HEK293 (cell line): ENCODE measurements around the gene FCN3.

Source experiments
- CTCF ChIA-PET: fragments of 350-600 bp; formaldehyde crosslinking; extraction: SDS; loops from one replicate; lab custom pipeline; 2021; ENCODE audit warnings: antibody characterized with exemption; lab: Yijun Ruan, JAX
- POLR2A ChIA-PET: fragments of 300-600 bp; formaldehyde crosslinking; extraction: SDS; loops from one replicate; lab custom pipeline; 2020; ENCODE audit warnings: antibody characterized with exemption, inconsistent platforms; lab: Yijun Ruan, JAX
- H3K27ac ChIP-seq: fragments of 200-500 bp; sonication (Bioruptor generic); 2 replicates; pipeline ENCODE4 v1.5.1; 2014; ENCODE audit warnings: low read depth, low read length, control low read depth, inconsistent platforms; ENCODE audit errors: extremely low read depth
- H3K36me3 ChIP-seq, 2 experiments: fragments of 200-500 bp in 1 of 2; sonication (Bioruptor generic) in 1 of 2; 1 replicate in 1 of 2; 2 replicates in 1 of 2; pipeline ENCODE4 v1.5.1; 2014 to 2017; ENCODE audit warnings: inconsistent platforms in 2 of 2, low read length in 2 of 2; ENCODE audit not compliant: control insufficient read depth in 2 of 2, insufficient read depth in 1 of 2
- H3K4me1 ChIP-seq: fragments of 200-500 bp; sonication (Bioruptor generic); 2 replicates; pipeline ENCODE4 v1.5.1; 2014; ENCODE audit warnings: mild to moderate bottlenecking, low read length, inconsistent platforms; ENCODE audit not compliant: control insufficient read depth, insufficient read depth
- H3K4me3 ChIP-seq: 2 replicates; pipeline ENCODE4 v1.5.1; 2011; ENCODE audit warnings: low read depth, mild to moderate bottlenecking, control low read depth, low read length, moderate library complexity
- H3K9me3 ChIP-seq: fragments of 200-500 bp; sonication (Bioruptor generic); 2 replicates; pipeline ENCODE4 v1.5.1; 2014; ENCODE audit warnings: low read depth, low read length, inconsistent platforms; ENCODE audit not compliant: control insufficient read depth, insufficient read depth
- KLF10 ChIP-seq: fragments of 450-650 bp; IDR thresholded peaks from 2 replicates; pipeline ENCODE4 v1.5.1; 2018; ENCODE audit warnings: missing biosample characterization, mild to moderate bottlenecking, missing genetic modification characterization
- SP7 ChIP-seq: fragments of 450-650 bp; formaldehyde crosslinking; IDR thresholded peaks from 2 replicates; pipeline ENCODE4 v1.5.1; 2016; ENCODE audit warnings: missing biosample characterization, missing genetic modification characterization
- ZBTB8A ChIP-seq: fragments of 450-650 bp; formaldehyde crosslinking; IDR thresholded peaks from 2 replicates; pipeline ENCODE4 v1.5.1; 2016; ENCODE audit warnings: missing biosample characterization, missing genetic modification characterization
- ZFP37 ChIP-seq: fragments of 450-650 bp; formaldehyde crosslinking; IDR thresholded peaks from 2 replicates; pipeline ENCODE4 v1.5.1; 2016; ENCODE audit warnings: missing biosample characterization, missing genetic modification characterization
- ZFP41 ChIP-seq: fragments of 450-650 bp; formaldehyde crosslinking; IDR thresholded peaks from 2 replicates; pipeline ENCODE4 v1.5.1; 2016; ENCODE audit warnings: missing biosample characterization, missing genetic modification characterization, borderline replicate concordance
- ZNF10 ChIP-seq: fragments of 450-650 bp; formaldehyde crosslinking; IDR thresholded peaks from 2 replicates; pipeline ENCODE4 v1.5.1; 2017; ENCODE audit warnings: missing biosample characterization, missing genetic modification characterization
- ZNF174 ChIP-seq: fragments of 450-650 bp; formaldehyde crosslinking; IDR thresholded peaks from 2 replicates; pipeline ENCODE4 v1.5.0; 2017; ENCODE audit warnings: missing biosample characterization, mild to moderate bottlenecking, missing genetic modification characterization
- ZNF416 ChIP-seq: fragments of 450-650 bp; formaldehyde crosslinking; IDR thresholded peaks from 2 replicates; pipeline ENCODE4 v1.5.1; 2016; ENCODE audit warnings: missing biosample characterization, missing genetic modification characterization
- ZNF600 ChIP-seq: fragments of 450-650 bp; formaldehyde crosslinking; IDR thresholded peaks from 2 replicates; pipeline ENCODE4 v1.5.1; 2016; ENCODE audit warnings: missing biosample characterization, missing genetic modification characterization
- ZNF654 ChIP-seq: fragments of 450-650 bp; formaldehyde crosslinking; IDR thresholded peaks from 2 replicates; pipeline ENCODE4 v1.5.1; 2016; ENCODE audit warnings: low read depth, missing biosample characterization, missing genetic modification characterization
- ZNF660 ChIP-seq: fragments of 450-650 bp; IDR thresholded peaks from 2 replicates; pipeline ENCODE4 v1.5.1; 2018; ENCODE audit warnings: missing biosample characterization, mild to moderate bottlenecking, missing genetic modification characterization
- ZNF76 ChIP-seq: fragments of 450-650 bp; formaldehyde crosslinking; IDR thresholded peaks from 2 replicates; pipeline ENCODE4; 2016; ENCODE audit warnings: low read depth, missing biosample characterization, missing genetic modification characterization, borderline replicate concordance
- ZSCAN16 ChIP-seq: fragments of 450-650 bp; formaldehyde crosslinking; IDR thresholded peaks from 2 replicates; pipeline ENCODE4 v1.5.1; 2016; ENCODE audit warnings: missing biosample characterization, missing genetic modification characterization
- TF ChIP-seq, protein P1 (sequence below): fragments of 450-650 bp; formaldehyde crosslinking; IDR thresholded peaks from 2 replicates; pipeline ENCODE4 v1.5.1; 2016; ENCODE audit warnings: missing biosample characterization, missing genetic modification characterization
- TF ChIP-seq, protein P2 (sequence below): fragments of 450-650 bp; formaldehyde crosslinking; IDR thresholded peaks from 2 replicates; pipeline ENCODE4 v1.5.1; 2016; ENCODE audit warnings: missing biosample characterization, missing genetic modification characterization, borderline replicate concordance
- TF ChIP-seq, protein P3 (sequence below): fragments of 450-650 bp; IDR thresholded peaks from 2 replicates; pipeline ENCODE4 v1.5.1; 2018; ENCODE audit warnings: missing biosample characterization, mild to moderate bottlenecking, missing genetic modification characterization
- TF ChIP-seq, protein P4 (sequence below): fragments of 450-650 bp; formaldehyde crosslinking; IDR thresholded peaks from 2 replicates; pipeline ENCODE4 v1.5.1; 2016; ENCODE audit warnings: missing biosample characterization, missing genetic modification characterization
- TF ChIP-seq, protein P5 (sequence below): fragments of 450-650 bp; formaldehyde crosslinking; IDR thresholded peaks from 2 replicates; pipeline ENCODE4 v1.5.1; 2016; ENCODE audit warnings: missing biosample characterization, missing genetic modification characterization
- TF ChIP-seq, protein P6 (sequence below): fragments of 450-650 bp; formaldehyde crosslinking; IDR thresholded peaks from 2 replicates; pipeline ENCODE4 v1.5.1; 2016; ENCODE audit warnings: missing biosample characterization, missing genetic modification characterization

Gene FCN3

DNA sequence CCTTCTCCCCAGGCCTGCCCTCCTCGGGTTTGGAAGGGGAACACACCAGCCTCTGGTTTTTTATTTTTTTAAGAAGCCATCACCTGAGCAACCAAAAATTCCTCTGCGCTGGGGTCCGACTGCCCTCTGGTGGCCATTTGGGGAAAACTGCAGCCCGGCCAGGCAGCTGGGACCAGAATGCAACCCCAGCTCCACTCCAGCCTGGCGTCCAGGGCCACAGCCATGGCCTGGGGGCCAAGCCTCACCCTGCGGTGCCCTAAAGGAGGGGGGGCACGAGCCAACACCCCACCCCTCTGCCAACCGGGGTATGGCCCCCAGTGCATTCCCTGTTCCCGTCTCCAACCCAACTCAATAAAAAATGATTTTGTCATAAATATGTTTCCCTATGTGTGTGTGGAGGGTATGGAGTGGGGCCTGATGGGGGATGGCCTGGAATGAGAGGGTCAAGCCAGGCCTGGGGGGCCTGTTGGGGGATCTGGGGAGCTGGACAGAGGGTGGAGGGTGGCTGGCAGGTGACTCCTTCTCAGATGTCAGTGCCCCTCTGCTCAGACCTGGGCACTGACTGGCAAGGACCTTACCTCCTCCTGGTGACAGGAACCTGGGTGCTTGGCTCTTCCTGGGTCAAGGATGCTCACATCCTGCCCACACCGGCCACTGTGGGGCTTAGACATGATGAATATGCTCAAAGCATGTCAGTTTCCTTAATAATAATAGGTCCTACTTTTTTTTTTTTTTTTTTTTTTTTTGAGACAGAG lies 21.0 kb upstream of the FCN3 start:
- Histone ChIP-seq H3K4me1 (no peaks in the 10 kb centered on the region), H3K27ac (no peak overlapping the region), H3K4me3 (no peak overlapping the region), H3K9me3 (no peaks in the 10 kb centered on the region), H3K36me3 (no peaks in the 10 kb centered on the region)
- POLR2A ChIA-PET: interaction anchor here (1.0 to 1.7 kb wide), 3 partner anchors 30 to 208 kb away, joined by 4 to 7 read pairs (median 5); partner anchors contain the start of gene AHDC1
- CTCF ChIA-PET: interaction anchor here (0.5 to 7.4 kb wide), 33 partner anchors 9 to 351 kb away, joined by 3 to 202 read pairs (median 4); partner anchors contain the start of genes AHDC1, MAP3K6 and SYTL1
- TF ChIP-seq SP7 (peak; percentile 42), ZNF654 (tag by site-specific recombination) (peak; percentile 80), ZNF174 (tag by site-specific recombination) (no peak), ZNF76 (tag by site-specific recombination) (0 out of 2 replicates have a peak, but pooled peaks have one; percentile 20), ZNF416 (no peak), KLF10 (tag by site-specific recombination) (peak; percentile 23; the same call in 1 of the 2 replicates), ZSCAN16 (no peak), ZNF10 (tag by site-specific recombination) (peak; percentile 77; the same call in 1 of the 2 replicates), ZNF660 (tag by site-specific recombination) (0 out of 2 replicates have a peak, but pooled peaks have one; percentile 78), ZNF600 (tag by site-specific recombination) (peak; percentile 86), ZFP37 (tag by site-specific recombination) (0 out of 2 replicates have a peak, but pooled peaks have one; percentile 51), ZFP41 (tag by site-specific recombination) (no peak), ZBTB8A (tag by site-specific recombination) (0 out of 2 replicates have a peak, but pooled peaks have one; percentile 26)
- TF ChIP-seq, protein P1, sequence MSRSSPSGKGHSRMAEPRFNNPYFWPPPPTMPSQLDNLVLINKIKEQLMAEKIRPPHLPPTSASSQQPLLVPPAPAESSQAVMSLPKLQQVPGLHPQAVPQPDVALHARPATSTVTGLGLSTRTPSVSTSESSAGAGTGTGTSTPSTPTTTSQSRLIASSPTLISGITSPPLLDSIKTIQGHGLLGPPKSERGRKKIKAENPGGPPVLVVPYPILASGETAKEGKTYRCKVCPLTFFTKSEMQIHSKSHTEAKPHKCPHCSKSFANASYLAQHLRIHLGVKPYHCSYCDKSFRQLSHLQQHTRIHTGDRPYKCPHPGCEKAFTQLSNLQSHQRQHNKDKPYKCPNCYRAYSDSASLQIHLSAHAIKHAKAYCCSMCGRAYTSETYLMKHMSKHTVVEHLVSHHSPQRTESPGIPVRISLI (tag by site-specific recombination): peak; percentile 52; the same call in 1 of the 2 replicates
- TF ChIP-seq, protein P2, sequence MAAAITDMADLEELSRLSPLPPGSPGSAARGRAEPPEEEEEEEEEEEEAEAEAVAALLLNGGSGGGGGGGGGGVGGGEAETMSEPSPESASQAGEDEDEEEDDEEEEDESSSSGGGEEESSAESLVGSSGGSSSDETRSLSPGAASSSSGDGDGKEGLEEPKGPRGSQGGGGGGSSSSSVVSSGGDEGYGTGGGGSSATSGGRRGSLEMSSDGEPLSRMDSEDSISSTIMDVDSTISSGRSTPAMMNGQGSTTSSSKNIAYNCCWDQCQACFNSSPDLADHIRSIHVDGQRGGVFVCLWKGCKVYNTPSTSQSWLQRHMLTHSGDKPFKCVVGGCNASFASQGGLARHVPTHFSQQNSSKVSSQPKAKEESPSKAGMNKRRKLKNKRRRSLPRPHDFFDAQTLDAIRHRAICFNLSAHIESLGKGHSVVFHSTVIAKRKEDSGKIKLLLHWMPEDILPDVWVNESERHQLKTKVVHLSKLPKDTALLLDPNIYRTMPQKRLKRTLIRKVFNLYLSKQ (tag by site-specific recombination): no peak
- TF ChIP-seq, protein P3, sequence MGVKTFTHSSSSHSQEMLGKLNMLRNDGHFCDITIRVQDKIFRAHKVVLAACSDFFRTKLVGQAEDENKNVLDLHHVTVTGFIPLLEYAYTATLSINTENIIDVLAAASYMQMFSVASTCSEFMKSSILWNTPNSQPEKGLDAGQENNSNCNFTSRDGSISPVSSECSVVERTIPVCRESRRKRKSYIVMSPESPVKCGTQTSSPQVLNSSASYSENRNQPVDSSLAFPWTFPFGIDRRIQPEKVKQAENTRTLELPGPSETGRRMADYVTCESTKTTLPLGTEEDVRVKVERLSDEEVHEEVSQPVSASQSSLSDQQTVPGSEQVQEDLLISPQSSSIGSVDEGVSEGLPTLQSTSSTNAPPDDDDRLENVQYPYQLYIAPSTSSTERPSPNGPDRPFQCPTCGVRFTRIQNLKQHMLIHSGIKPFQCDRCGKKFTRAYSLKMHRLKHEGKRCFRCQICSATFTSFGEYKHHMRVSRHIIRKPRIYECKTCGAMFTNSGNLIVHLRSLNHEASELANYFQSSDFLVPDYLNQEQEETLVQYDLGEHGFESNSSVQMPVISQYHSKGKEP: 0 out of 2 replicates have a peak, but pooled peaks have one; percentile 16
- TF ChIP-seq, protein P4, sequence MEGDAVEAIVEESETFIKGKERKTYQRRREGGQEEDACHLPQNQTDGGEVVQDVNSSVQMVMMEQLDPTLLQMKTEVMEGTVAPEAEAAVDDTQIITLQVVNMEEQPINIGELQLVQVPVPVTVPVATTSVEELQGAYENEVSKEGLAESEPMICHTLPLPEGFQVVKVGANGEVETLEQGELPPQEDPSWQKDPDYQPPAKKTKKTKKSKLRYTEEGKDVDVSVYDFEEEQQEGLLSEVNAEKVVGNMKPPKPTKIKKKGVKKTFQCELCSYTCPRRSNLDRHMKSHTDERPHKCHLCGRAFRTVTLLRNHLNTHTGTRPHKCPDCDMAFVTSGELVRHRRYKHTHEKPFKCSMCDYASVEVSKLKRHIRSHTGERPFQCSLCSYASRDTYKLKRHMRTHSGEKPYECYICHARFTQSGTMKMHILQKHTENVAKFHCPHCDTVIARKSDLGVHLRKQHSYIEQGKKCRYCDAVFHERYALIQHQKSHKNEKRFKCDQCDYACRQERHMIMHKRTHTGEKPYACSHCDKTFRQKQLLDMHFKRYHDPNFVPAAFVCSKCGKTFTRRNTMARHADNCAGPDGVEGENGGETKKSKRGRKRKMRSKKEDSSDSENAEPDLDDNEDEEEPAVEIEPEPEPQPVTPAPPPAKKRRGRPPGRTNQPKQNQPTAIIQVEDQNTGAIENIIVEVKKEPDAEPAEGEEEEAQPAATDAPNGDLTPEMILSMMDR (tag by site-specific recombination): peak; percentile 91
- TF ChIP-seq, protein P5, sequence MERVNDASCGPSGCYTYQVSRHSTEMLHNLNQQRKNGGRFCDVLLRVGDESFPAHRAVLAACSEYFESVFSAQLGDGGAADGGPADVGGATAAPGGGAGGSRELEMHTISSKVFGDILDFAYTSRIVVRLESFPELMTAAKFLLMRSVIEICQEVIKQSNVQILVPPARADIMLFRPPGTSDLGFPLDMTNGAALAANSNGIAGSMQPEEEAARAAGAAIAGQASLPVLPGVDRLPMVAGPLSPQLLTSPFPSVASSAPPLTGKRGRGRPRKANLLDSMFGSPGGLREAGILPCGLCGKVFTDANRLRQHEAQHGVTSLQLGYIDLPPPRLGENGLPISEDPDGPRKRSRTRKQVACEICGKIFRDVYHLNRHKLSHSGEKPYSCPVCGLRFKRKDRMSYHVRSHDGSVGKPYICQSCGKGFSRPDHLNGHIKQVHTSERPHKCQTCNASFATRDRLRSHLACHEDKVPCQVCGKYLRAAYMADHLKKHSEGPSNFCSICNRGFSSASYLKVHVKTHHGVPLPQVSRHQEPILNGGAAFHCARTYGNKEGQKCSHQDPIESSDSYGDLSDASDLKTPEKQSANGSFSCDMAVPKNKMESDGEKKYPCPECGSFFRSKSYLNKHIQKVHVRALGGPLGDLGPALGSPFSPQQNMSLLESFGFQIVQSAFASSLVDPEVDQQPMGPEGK (tag by site-specific recombination): peak; percentile 37; the same call in 1 of the 2 replicates
- TF ChIP-seq, protein P6, sequence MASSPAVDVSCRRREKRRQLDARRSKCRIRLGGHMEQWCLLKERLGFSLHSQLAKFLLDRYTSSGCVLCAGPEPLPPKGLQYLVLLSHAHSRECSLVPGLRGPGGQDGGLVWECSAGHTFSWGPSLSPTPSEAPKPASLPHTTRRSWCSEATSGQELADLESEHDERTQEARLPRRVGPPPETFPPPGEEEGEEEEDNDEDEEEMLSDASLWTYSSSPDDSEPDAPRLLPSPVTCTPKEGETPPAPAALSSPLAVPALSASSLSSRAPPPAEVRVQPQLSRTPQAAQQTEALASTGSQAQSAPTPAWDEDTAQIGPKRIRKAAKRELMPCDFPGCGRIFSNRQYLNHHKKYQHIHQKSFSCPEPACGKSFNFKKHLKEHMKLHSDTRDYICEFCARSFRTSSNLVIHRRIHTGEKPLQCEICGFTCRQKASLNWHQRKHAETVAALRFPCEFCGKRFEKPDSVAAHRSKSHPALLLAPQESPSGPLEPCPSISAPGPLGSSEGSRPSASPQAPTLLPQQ (tag by site-specific recombination): 0 out of 2 replicates have a peak, but pooled peaks have one; percentile 16
